ENCODE data around the gene KRT7. TPM values are rescaled to one million over a fixed set of nuclear protein-coding genes. Genes with fewer than 3 reads are reported as not detected.

The KRT7 gene
- total and polyA plus RNA-seq, 9 of the 15 experiments (the other 6 are each of a cell fraction or from before 2014, with no cell fraction given), result 1.4 TPM; not detected in 8

- no peaks in the 10 kb centered on the region for H3K36me3 ChIP-seq (ENCODE audit: control insufficient read depth, insufficient read depth, low read length)
- no peak for FAIRE-seq
- in situ Hi-C loops (cut with MboI), result no loop called here
- H3K27me3 ChIP-seq (ENCODE audit: control insufficient read depth in 2 of 2, insufficient read depth in 2 of 2, low read length in 2 of 2), result peaks cover 0 to 43% of the 10 kb centered on the region in 2 experiments; a peak in 2 of 5 replicates
- no peaks in the 10 kb centered on the region; the same call in 1 of the 2 replicates for H4K20me1 ChIP-seq (replicated peaks; ENCODE audit: control insufficient read depth, insufficient read depth, low read length)
- intact Hi-C loops (cut with micrococcal nuclease), result no loop called here
- H3K4me1 ChIP-seq (replicated peaks in 1 of 2; ENCODE audit: control insufficient read depth in 2 of 2, insufficient read depth in 2 of 2, low read length in 2 of 2), result peaks cover 0 to 4% of the 10 kb centered on the region in 2 experiments; a peak in 1 of 5 replicates
- TF ChIP-seq, protein P1, sequence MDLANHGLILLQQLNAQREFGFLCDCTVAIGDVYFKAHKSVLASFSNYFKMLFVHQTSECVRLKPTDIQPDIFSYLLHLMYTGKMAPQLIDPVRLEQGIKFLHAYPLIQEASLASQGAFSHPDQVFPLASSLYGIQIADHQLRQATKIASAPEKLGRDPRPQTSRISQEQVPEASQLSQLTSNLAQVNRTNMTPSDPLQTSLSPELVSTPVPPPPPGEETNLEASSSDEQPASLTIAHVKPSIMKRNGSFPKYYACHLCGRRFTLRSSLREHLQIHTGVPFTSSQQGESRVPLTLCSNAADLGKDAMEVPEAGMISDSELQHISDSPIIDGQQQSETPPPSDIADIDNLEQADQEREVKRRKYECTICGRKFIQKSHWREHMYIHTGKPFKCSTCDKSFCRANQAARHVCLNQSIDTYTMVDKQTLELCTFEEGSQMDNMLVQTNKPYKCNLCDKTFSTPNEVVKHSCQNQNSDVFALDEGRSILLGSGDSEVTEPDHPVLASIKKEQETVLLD (IDR thresholded peaks at IDR 0.05), result no peak
- TF ChIP-seq PPARD (CRISPR knock-in tag; IDR thresholded peaks at IDR 0.05), result no peak
- no peak for TF ChIP-seq RBM17 (IDR thresholded peaks at IDR 0.05; ENCODE audit: borderline replicate concordance, low read depth, low read length)
- no peak for TF ChIP-seq POLR2B (IDR thresholded peaks at IDR 0.05; ENCODE audit: low read depth, partially characterized antibody)
- TF ChIP-seq ARNT (IDR thresholded peaks at IDR 0.05), result no peak
- TF ChIP-seq CEBPB (tag; IDR thresholded peaks at IDR 0.05), result no peak
- TF ChIP-seq ELF4 (CRISPR knock-in tag; IDR thresholded peaks at IDR 0.05), result no peak
- no peak for TF ChIP-seq RBM22 (IDR thresholded peaks at IDR 0.05; ENCODE audit: low read depth, low read length, poor library complexity, severe bottlenecking)
- TF ChIP-seq MTF1 (CRISPR knock-in tag; IDR thresholded peaks at IDR 0.05; ENCODE audit: borderline replicate concordance), result no peak
- TF ChIP-seq MTA1 (IDR thresholded peaks at IDR 0.05; ENCODE audit: borderline replicate concordance), result no peak
- TF ChIP-seq COPS2 (conservative IDR thresholded peaks at IDR 0.05), result no peak
- no peak for TF ChIP-seq SMC3 (conservative IDR thresholded peaks at IDR 0.05; ENCODE audit: insufficient read depth, low read depth, low read length)
- no peak for TF ChIP-seq TAF15 (IDR thresholded peaks at IDR 0.05; ENCODE audit: low read depth, low read length)
- TF ChIP-seq RBM25 (IDR thresholded peaks at IDR 0.05; ENCODE audit: low read depth, low read length, severe bottlenecking), result no peak
- TF ChIP-seq ZNF311 (CRISPR knock-in tag; IDR thresholded peaks at IDR 0.05), result no peak
- TF ChIP-seq ZBTB5 (IDR thresholded peaks at IDR 0.05), result no peak
- no peak overlapping the region for H3K4me3 ChIP-seq
- H2AFZ ChIP-seq (ENCODE audit: low read depth, low read length), result no peak overlapping the region
- no peaks in the 10 kb centered on the region for H3K79me2 ChIP-seq (ENCODE audit: control insufficient read depth, insufficient read depth, low read length)
- DNase-seq (ENCODE audit: extremely low read depth in 1 of 4, low spot score in 3 of 4), result no peak
- BruUV-seq (replicated peaks), result no TSS peak
- H3K9me3 ChIP-seq (replicated peaks; ENCODE audit: control insufficient read depth, insufficient read depth, low read depth, low read length), result no peaks in the 10 kb centered on the region
- H3K9ac ChIP-seq (ENCODE audit: insufficient read depth in 1 of 2, low read depth in 2 of 2, low read length in 2 of 2), result no peak overlapping the region
- no peak overlapping the region for H3K27ac ChIP-seq (ENCODE audit: extremely low read depth, low read depth, low read length)
- H3K4me2 ChIP-seq (ENCODE audit: insufficient read depth, low read length), result no peak overlapping the region
- POLR2A ChIA-PET, result interaction anchor here (0.6 to 1.1 kb wide), 2 partner anchors 17 to 253 kb away, joined by 3 read pairs; no protein-coding TSS in a partner anchor
- CTCF ChIA-PET (ENCODE audit: low intra/inter-chr PET ratio), result no interaction called here
- H3K9me1 ChIP-seq (ENCODE audit: control insufficient read depth, insufficient read depth, low read length), result no peaks in the 10 kb centered on the region
- no peak for ATAC-seq
- 0% methylated on average over 5 of the region's 6 CpGs for WGBS (ENCODE audit: insufficient coverage, low coverage, missing lambda C conversion rate)
Measured at GRCh38 chr12:52193532-52193931, 39.5 kb upstream of the KRT7 start.

All from K562 (cell line).